Measurements from ENCODE around the gene LIMCH1.
"Not testable (repeated sequence)": the region's sequence is repeated elsewhere in the genome, so short reads cannot be mapped to it uniquely, and the experiment has no call there.

The LIMCH1 gene

GRCh38 chr4:41696763-41697162, 158.8 kb downstream of the LIMCH1 start:
- no peak for DNase-seq
- Histone ChIP-seq H2BK15ac (replicated peaks; ENCODE audit: low read depth) (no peak overlapping the region), H3K4ac (ENCODE audit: low read depth, low read length) (no peak overlapping the region), H3K23ac (ENCODE audit: low read length) (no peak overlapping the region), H3K27me3 (ENCODE audit: insufficient read depth, low read length, poor library complexity) (no peaks in the 10 kb centered on the region), H3K27ac (ENCODE audit: low read depth, low read length) (no peak overlapping the region), H4K8ac (ENCODE audit: low read depth, low read length) (no peak overlapping the region), H3K36me3 (ENCODE audit: control insufficient read depth, insufficient read depth, low read length) (no peaks in the 10 kb centered on the region), H2BK120ac (ENCODE audit: low read depth, low read length) (no peak overlapping the region), H3K9ac (ENCODE audit: low read length) (no peak overlapping the region), H3K4me3 (ENCODE audit: low read length) (no peak overlapping the region), H3K4me2 (ENCODE audit: low read length) (no peak overlapping the region), H2BK5ac (ENCODE audit: low read length) (no peak overlapping the region), H2AK5ac (ENCODE audit: low read length) (no peak overlapping the region), H3K79me1 (ENCODE audit: low read length) (no peaks in the 10 kb centered on the region), H4K5ac (ENCODE audit: low read length) (no peak overlapping the region), H3K4me1 (ENCODE audit: control insufficient read depth, low read depth, low read length) (no peaks in the 10 kb centered on the region), H3K18ac (ENCODE audit: low read length) (no peak overlapping the region), H3K56ac (ENCODE audit: low read length) (no peak overlapping the region), H3K79me2 (ENCODE audit: control insufficient read depth, insufficient read depth, low read length) (no peaks in the 10 kb centered on the region)
- no CpG with 5 or more reads among the region's 4 CpGs for WGBS (ENCODE audit: extremely low coverage, insufficient coverage, low lambda C conversion rate)

- Histone ChIP-seq H3K27ac (ENCODE audit: low read depth, low read length) (no peak overlapping the region), H2AK5ac (ENCODE audit: low read length) (no peak overlapping the region), H3K9ac (ENCODE audit: low read length) (no peak overlapping the region), H3K4me1 (ENCODE audit: control insufficient read depth, low read depth, low read length) (no peaks in the 10 kb centered on the region), H3K79me2 (ENCODE audit: control insufficient read depth, insufficient read depth, low read length) (no peaks in the 10 kb centered on the region), H3K18ac (ENCODE audit: low read length) (no peak overlapping the region), H3K36me3 (ENCODE audit: control insufficient read depth, insufficient read depth, low read length) (no peaks in the 10 kb centered on the region), H3K56ac (ENCODE audit: low read length) (no peak overlapping the region), H2BK120ac (ENCODE audit: low read depth, low read length) (no peak overlapping the region), H2BK15ac (replicated peaks; ENCODE audit: low read depth) (no peak overlapping the region), H2BK5ac (ENCODE audit: low read length) (no peak overlapping the region), H3K27me3 (ENCODE audit: insufficient read depth, low read length, poor library complexity) (no peaks in the 10 kb centered on the region), H3K4ac (ENCODE audit: low read depth, low read length) (no peak overlapping the region), H4K8ac (ENCODE audit: low read depth, low read length) (no peak overlapping the region), H4K5ac (ENCODE audit: low read length) (no peak overlapping the region), H3K4me2 (ENCODE audit: low read length) (no peak overlapping the region), H3K79me1 (ENCODE audit: low read length) (no peaks in the 10 kb centered on the region), H3K23ac (ENCODE audit: low read length) (no peak overlapping the region), H3K4me3 (ENCODE audit: low read length) (no peak overlapping the region)
- no peak for DNase-seq
- no CpG with 5 or more reads among the region's 3 CpGs for WGBS (ENCODE audit: extremely low coverage, insufficient coverage, low lambda C conversion rate)
Measured at GRCh38 chr4:41701983-41702382, 164.0 kb downstream of the LIMCH1 start.

- H2BK120ac ChIP-seq (ENCODE audit: low read depth, low read length): no peak overlapping the region
- no peak overlapping the region for H3K9ac ChIP-seq (ENCODE audit: low read length)
- H3K79me1 ChIP-seq (ENCODE audit: low read length): no peaks in the 10 kb centered on the region
- no peaks in the 10 kb centered on the region for H3K79me2 ChIP-seq (ENCODE audit: control insufficient read depth, insufficient read depth, low read length)
- no peak overlapping the region for H2AK5ac ChIP-seq (ENCODE audit: low read length)
- H4K8ac ChIP-seq (ENCODE audit: low read depth, low read length): no peak overlapping the region
- no peaks in the 10 kb centered on the region for H3K27me3 ChIP-seq (ENCODE audit: insufficient read depth, low read length, poor library complexity)
- no CpG with 5 or more reads among the region's 4 CpGs for WGBS (ENCODE audit: extremely low coverage, insufficient coverage, low lambda C conversion rate)
- H4K5ac ChIP-seq (ENCODE audit: low read length): no peak overlapping the region
- H3K4ac ChIP-seq (ENCODE audit: low read depth, low read length): no peak overlapping the region
- no peak for DNase-seq
- no peak overlapping the region for H3K18ac ChIP-seq (ENCODE audit: low read length)
- no peak overlapping the region for H3K27ac ChIP-seq (ENCODE audit: low read depth, low read length)
- no peak overlapping the region for H2BK15ac ChIP-seq (replicated peaks; ENCODE audit: low read depth)
- H3K36me3 ChIP-seq (ENCODE audit: control insufficient read depth, insufficient read depth, low read length): no peaks in the 10 kb centered on the region
- no peak overlapping the region for H3K4me3 ChIP-seq (ENCODE audit: low read length)
- no peak overlapping the region for H3K56ac ChIP-seq (ENCODE audit: low read length)
- no peak overlapping the region for H3K4me2 ChIP-seq (ENCODE audit: low read length)
- H3K4me1 ChIP-seq (ENCODE audit: control insufficient read depth, low read depth, low read length): no peaks in the 10 kb centered on the region
- H2BK5ac ChIP-seq (ENCODE audit: low read length): no peak overlapping the region
- H3K23ac ChIP-seq (ENCODE audit: low read length): no peak overlapping the region
Measured at GRCh38 chr4:41702770-41703169, 164.8 kb downstream of the LIMCH1 start.

- WGBS (ENCODE audit: extremely low coverage, insufficient coverage, low lambda C conversion rate): no CpG with 5 or more reads among the region's 3 CpGs
- Histone ChIP-seq H2BK15ac (replicated peaks; ENCODE audit: low read depth) (no peak overlapping the region), H4K8ac (ENCODE audit: low read depth, low read length) (no peak overlapping the region), H2BK5ac (ENCODE audit: low read length) (no peak overlapping the region), H3K4ac (ENCODE audit: low read depth, low read length) (no peak overlapping the region), H3K79me2 (ENCODE audit: control insufficient read depth, insufficient read depth, low read length) (no peaks in the 10 kb centered on the region), H3K4me2 (ENCODE audit: low read length) (no peak overlapping the region), H3K79me1 (ENCODE audit: low read length) (no peaks in the 10 kb centered on the region), H2BK120ac (ENCODE audit: low read depth, low read length) (no peak overlapping the region), H3K4me1 (ENCODE audit: control insufficient read depth, low read depth, low read length) (no peaks in the 10 kb centered on the region), H3K36me3 (ENCODE audit: control insufficient read depth, insufficient read depth, low read length) (no peaks in the 10 kb centered on the region), H3K27me3 (ENCODE audit: insufficient read depth, low read length, poor library complexity) (no peaks in the 10 kb centered on the region), H3K56ac (ENCODE audit: low read length) (no peak overlapping the region), H3K4me3 (ENCODE audit: low read length) (no peak overlapping the region), H3K9ac (ENCODE audit: low read length) (no peak overlapping the region), H4K5ac (ENCODE audit: low read length) (no peak overlapping the region), H3K23ac (ENCODE audit: low read length) (no peak overlapping the region), H2AK5ac (ENCODE audit: low read length) (no peak overlapping the region), H3K27ac (ENCODE audit: low read depth, low read length) (no peak overlapping the region), H3K18ac (ENCODE audit: low read length) (no peak overlapping the region)
- DNase-seq: no peak
Measured at GRCh38 chr4:41703785-41704184, 165.8 kb downstream of the LIMCH1 start.

GRCh38 chr4:41709844-41710481, 172.0 kb downstream of the LIMCH1 start:
- Histone ChIP-seq H2BK5ac (ENCODE audit: low read length) (no peak overlapping the region), H3K36me3 (ENCODE audit: control insufficient read depth, insufficient read depth, low read length) (no peaks in the 10 kb centered on the region), H3K9ac (ENCODE audit: low read length) (no peak overlapping the region), H3K18ac (ENCODE audit: low read length) (no peak overlapping the region), H3K79me2 (ENCODE audit: control insufficient read depth, insufficient read depth, low read length) (no peaks in the 10 kb centered on the region), H3K4me1 (ENCODE audit: control insufficient read depth, low read depth, low read length) (no peaks in the 10 kb centered on the region), H2AK5ac (ENCODE audit: low read length) (no peak overlapping the region), H2BK15ac (replicated peaks; ENCODE audit: low read depth) (no peak overlapping the region), H3K4me2 (ENCODE audit: low read length) (no peak overlapping the region), H4K8ac (ENCODE audit: low read depth, low read length) (no peak overlapping the region), H3K27me3 (ENCODE audit: insufficient read depth, low read length, poor library complexity) (no peaks in the 10 kb centered on the region), H3K56ac (ENCODE audit: low read length) (no peak overlapping the region), H3K4ac (ENCODE audit: low read depth, low read length) (no peak overlapping the region), H2BK120ac (ENCODE audit: low read depth, low read length) (no peak overlapping the region), H4K5ac (ENCODE audit: low read length) (no peak overlapping the region), H3K79me1 (ENCODE audit: low read length) (no peaks in the 10 kb centered on the region), H3K27ac (ENCODE audit: low read depth, low read length) (no peak overlapping the region), H3K23ac (ENCODE audit: low read length) (no peak overlapping the region), H3K4me3 (ENCODE audit: low read length) (no peak overlapping the region)
- no CpG with 5 or more reads among the region's 5 CpGs for WGBS (ENCODE audit: extremely low coverage, insufficient coverage, low lambda C conversion rate)
- DNase-seq: no peak

GRCh38 chr4:41711654-41712053, 173.7 kb downstream of the LIMCH1 start:
- not testable (repeated sequence) for H2BK5ac ChIP-seq (ENCODE audit: low read length); H3K4me3 ChIP-seq (ENCODE audit: low read length); H3K4me2 ChIP-seq (ENCODE audit: low read length); H3K79me2 ChIP-seq (ENCODE audit: control insufficient read depth, insufficient read depth, low read length); H4K5ac ChIP-seq (ENCODE audit: low read length); H2AK5ac ChIP-seq (ENCODE audit: low read length); H3K36me3 ChIP-seq (ENCODE audit: control insufficient read depth, insufficient read depth, low read length); DNase-seq; H3K23ac ChIP-seq (ENCODE audit: low read length); H2BK15ac ChIP-seq (replicated peaks; ENCODE audit: low read depth); H3K27ac ChIP-seq (ENCODE audit: low read depth, low read length); H3K56ac ChIP-seq (ENCODE audit: low read length); H3K9ac ChIP-seq (ENCODE audit: low read length); H3K4me1 ChIP-seq (ENCODE audit: control insufficient read depth, low read depth, low read length); H2BK120ac ChIP-seq (ENCODE audit: low read depth, low read length); H3K27me3 ChIP-seq (ENCODE audit: insufficient read depth, low read length, poor library complexity); H3K18ac ChIP-seq (ENCODE audit: low read length); H3K4ac ChIP-seq (ENCODE audit: low read depth, low read length); H3K79me1 ChIP-seq (ENCODE audit: low read length); H4K8ac ChIP-seq (ENCODE audit: low read depth, low read length)
- no CpG with 5 or more reads among the region's 2 CpGs for WGBS (ENCODE audit: extremely low coverage, insufficient coverage, low lambda C conversion rate)

Data from mesendoderm (in vitro differentiated cells).